ENCODE data around the gene CPOX. TPM values are rescaled to one million over a fixed set of nuclear protein-coding genes. Genes with fewer than 3 reads are reported as not detected.
"Not testable (repeated sequence)": the region's sequence is repeated elsewhere in the genome, so short reads cannot be mapped to it uniquely, and the experiment has no call there.

CPOX gene
- total RNA-seq, 1 experiment from 2014 or later: 24.2 TPM

DNA sequence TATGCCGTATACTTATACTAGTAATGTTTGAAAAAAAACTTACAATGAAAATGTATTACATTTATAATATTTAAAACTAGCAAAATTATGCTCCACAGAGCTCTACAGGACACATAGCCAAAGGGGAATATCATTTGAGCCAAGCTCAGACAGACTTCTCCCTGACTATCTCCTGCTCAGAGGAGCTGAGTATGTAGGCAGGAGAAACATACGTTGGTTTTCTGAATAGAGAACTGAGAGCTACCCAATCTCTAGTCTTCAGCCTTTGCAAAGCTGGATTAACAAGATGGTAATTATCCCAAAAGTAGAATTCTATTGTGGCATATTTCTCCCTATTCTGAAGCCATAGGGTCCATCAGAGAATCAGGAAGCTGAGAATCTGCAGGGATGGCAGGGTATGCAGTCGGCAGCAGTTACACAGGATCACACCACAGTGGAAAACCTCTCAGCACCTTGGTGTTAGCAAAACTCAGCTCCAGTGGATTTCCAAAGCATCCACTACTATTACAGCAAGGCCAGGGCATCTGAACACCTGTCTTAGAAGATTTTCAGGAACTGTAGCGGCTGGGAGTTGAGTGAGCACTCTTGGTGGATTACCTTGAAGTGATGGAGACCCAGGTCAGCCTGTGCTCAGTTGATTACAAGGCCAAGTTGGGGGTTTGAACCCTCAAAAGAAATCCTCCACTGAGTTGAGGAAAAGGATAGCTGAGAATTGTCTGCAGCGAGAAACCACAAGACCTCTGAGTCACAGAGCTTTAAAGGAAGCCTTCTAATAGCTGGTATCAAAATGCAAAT is 31.5 kb downstream of the CPOX start:
- CTCF ChIA-PET: no interaction called here
- no peak overlapping the region for H3K4me3 ChIP-seq (ENCODE audit: low read depth, low read length)
- no peaks in the 10 kb centered on the region for H3K9me3 ChIP-seq
- Mint-ChIP-seq H3K4me3 (ENCODE audit: unreplicated experiment) (no peak overlapping the region), H3K4me1 (ENCODE audit: low read depth, unreplicated experiment) (no peaks in the 10 kb centered on the region), H3K27ac (ENCODE audit: unreplicated experiment) (no peak overlapping the region), H3K36me3 (ENCODE audit: insufficient read depth, unreplicated experiment) (no peaks in the 10 kb centered on the region), H3K9me3 (ENCODE audit: unreplicated experiment) (no peaks in the 10 kb centered on the region), H3K27me3 (ENCODE audit: insufficient read depth, unreplicated experiment) (peaks cover 3% of the 10 kb centered on the region)
- no peak for DNase-seq
- H3K36me3 ChIP-seq (ENCODE audit: control insufficient read depth, insufficient read depth, low read length): no peaks in the 10 kb centered on the region
- POLR2A ChIA-PET: no interaction called here
- TF ChIP-seq, protein P1, sequence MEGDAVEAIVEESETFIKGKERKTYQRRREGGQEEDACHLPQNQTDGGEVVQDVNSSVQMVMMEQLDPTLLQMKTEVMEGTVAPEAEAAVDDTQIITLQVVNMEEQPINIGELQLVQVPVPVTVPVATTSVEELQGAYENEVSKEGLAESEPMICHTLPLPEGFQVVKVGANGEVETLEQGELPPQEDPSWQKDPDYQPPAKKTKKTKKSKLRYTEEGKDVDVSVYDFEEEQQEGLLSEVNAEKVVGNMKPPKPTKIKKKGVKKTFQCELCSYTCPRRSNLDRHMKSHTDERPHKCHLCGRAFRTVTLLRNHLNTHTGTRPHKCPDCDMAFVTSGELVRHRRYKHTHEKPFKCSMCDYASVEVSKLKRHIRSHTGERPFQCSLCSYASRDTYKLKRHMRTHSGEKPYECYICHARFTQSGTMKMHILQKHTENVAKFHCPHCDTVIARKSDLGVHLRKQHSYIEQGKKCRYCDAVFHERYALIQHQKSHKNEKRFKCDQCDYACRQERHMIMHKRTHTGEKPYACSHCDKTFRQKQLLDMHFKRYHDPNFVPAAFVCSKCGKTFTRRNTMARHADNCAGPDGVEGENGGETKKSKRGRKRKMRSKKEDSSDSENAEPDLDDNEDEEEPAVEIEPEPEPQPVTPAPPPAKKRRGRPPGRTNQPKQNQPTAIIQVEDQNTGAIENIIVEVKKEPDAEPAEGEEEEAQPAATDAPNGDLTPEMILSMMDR (IDR thresholded peaks at IDR 0.05; ENCODE audit: insufficient read depth in 1 of 2, low read depth in 1 of 2, low read length in 1 of 2, severe bottlenecking in 1 of 2, unreplicated experiment in 1 of 2): no peak
- intact Hi-C loops (cut with micrococcal nuclease; ENCODE audit: unreplicated experiment): no loop called here
- no peaks in the 10 kb centered on the region for H3K4me1 ChIP-seq
- BruUV-seq (replicated peaks): no TSS peak
- no peaks in the 10 kb centered on the region for H3K27me3 ChIP-seq (replicated peaks; ENCODE audit: control insufficient read depth, insufficient read depth, low read length)

DNA sequence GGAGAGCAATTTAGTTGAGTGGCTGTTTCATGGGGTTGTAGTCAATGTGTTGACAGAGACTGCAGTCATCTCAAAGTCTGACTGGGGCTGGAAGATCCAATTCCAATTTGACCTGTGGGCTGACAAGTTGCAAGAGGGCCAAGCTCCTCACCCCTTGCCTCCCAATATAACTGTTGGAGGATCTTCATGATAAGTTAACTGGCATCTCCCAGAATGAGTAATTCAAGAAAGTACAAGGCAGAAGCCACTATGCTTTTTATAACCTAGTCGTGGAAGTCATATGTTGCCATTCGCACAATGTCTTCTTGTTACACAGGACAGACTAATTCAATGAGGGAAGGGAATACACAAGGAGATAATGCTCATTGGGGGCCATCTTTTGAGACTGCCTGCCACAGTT is 32.5 kb downstream of the CPOX start:
- ChIA-PET POLR2A (no interaction called here), CTCF (no interaction called here)
- Mint-ChIP-seq H3K9me3 (ENCODE audit: unreplicated experiment) (no peaks in the 10 kb centered on the region), H3K27me3 (ENCODE audit: insufficient read depth, unreplicated experiment) (peaks cover 3% of the 10 kb centered on the region), H3K4me3 (ENCODE audit: unreplicated experiment) (no peak overlapping the region), H3K4me1 (ENCODE audit: low read depth, unreplicated experiment) (no peaks in the 10 kb centered on the region), H3K27ac (ENCODE audit: unreplicated experiment) (no peak overlapping the region), H3K36me3 (ENCODE audit: insufficient read depth, unreplicated experiment) (no peaks in the 10 kb centered on the region)
- Histone ChIP-seq H3K36me3 (ENCODE audit: control insufficient read depth, insufficient read depth, low read length) (no peaks in the 10 kb centered on the region), H3K4me3 (ENCODE audit: low read depth, low read length) (no peak overlapping the region), H3K9me3 (no peaks in the 10 kb centered on the region), H3K4me1 (no peaks in the 10 kb centered on the region), H3K27me3 (replicated peaks; ENCODE audit: control insufficient read depth, insufficient read depth, low read length) (no peaks in the 10 kb centered on the region)
- no peak for DNase-seq
- BruUV-seq (replicated peaks): no TSS peak
- TF ChIP-seq, protein P1 (IDR thresholded peaks at IDR 0.05; ENCODE audit: insufficient read depth in 1 of 2, low read depth in 1 of 2, low read length in 1 of 2, severe bottlenecking in 1 of 2, unreplicated experiment in 1 of 2): no peak
- intact Hi-C loops (cut with micrococcal nuclease; ENCODE audit: unreplicated experiment): no loop called here

GRCh38 chr3:98559769-98560168 is 33.6 kb downstream of the CPOX start:
- H3K27ac Mint-ChIP-seq (ENCODE audit: unreplicated experiment); H3K27me3 ChIP-seq (replicated peaks; ENCODE audit: control insufficient read depth, insufficient read depth, low read length); H3K4me3 ChIP-seq (ENCODE audit: low read depth, low read length); H3K9me3 ChIP-seq; H3K36me3 Mint-ChIP-seq (ENCODE audit: insufficient read depth, unreplicated experiment); H3K9me3 Mint-ChIP-seq (ENCODE audit: unreplicated experiment); H3K27me3 Mint-ChIP-seq (ENCODE audit: insufficient read depth, unreplicated experiment); BruUV-seq (replicated peaks); DNase-seq; H3K4me3 Mint-ChIP-seq (ENCODE audit: unreplicated experiment); H3K4me1 Mint-ChIP-seq (ENCODE audit: low read depth, unreplicated experiment); intact Hi-C loops (cut with micrococcal nuclease; ENCODE audit: unreplicated experiment); CTCF ChIA-PET; H3K36me3 ChIP-seq (ENCODE audit: control insufficient read depth, insufficient read depth, low read length); POLR2A ChIA-PET; H3K4me1 ChIP-seq: not testable (repeated sequence)

All from Caco-2 (cell line).